ENCODE data around the gene CNDP2. TPM values are rescaled to one million over a fixed set of nuclear protein-coding genes. Genes with fewer than 3 reads are reported as not detected.

The CNDP2 gene
- total RNA-seq, 8 experiments from 2014 or later, result 42.5 to 222 (median 75.9) TPM

- Histone ChIP-seq H3K4me3 (no peak overlapping the region), H3K4me1 (replicated peaks in 1 of 2) (no peaks in the 10 kb centered on the region), H3K27ac (no peak overlapping the region)
- in situ Hi-C loops (cut with MboI; ENCODE audit: low pct_unique_long_range_greater_than_20kb in 2 of 9, low sequenced_read_pairs in 9 of 9, unreplicated experiment in 9 of 9), result no loop called here
- peak in 3 of 8 experiments; percentile 41 to 81 (median 64) for ATAC-seq (replicated peaks in 6 of 8)
- 0 to 81% (median 74%) methylated on average over 1 to 17 of the region's 20 CpGs; no CpG with 5 or more reads in 5 of the 10 experiments for WGBS, 10 experiments
Observed at GRCh38 chr18:74540652-74541421, 44.7 kb downstream of the CNDP2 start.

DNA sequence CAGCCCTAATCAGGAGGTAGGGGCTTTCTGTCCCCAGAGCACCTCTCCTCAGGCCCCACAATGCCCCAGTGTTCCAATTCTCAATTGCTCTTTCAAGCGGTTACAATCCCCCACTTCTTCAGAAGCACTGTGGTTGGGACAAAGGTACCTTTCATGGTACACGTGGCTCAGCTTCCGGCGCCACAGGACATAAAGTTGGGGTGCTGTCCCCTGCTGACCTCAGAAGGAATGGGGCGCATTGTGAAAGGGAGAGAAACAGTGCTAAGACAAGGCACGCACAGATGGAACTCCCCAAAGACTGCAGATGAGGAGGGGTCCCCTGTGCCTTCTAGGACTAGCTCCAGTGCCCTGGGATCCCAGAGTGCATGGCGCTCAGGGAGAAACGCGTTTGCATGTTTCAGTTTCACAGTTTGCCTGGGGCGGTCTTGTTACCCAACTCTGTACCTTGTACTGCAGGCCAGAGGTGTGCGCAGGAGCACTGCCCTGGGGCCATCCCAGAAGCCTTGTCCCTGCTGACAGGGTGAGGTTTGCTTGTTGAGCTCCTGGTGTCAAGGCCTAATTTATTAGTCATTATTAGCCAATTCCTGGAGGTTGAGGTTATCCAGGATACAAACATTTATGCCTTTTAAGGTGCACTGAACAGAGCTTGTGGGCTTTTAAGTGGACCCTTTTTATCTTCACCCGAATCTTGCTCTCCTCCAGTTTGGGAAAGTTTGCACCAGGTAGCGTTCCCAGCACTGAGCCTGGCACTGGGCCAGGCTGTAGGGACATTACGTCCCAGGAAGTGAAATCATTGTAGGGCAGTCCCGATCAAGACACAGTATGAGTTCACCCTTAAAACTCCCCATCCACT, 45.8 kb downstream of the CNDP2 start:
- in situ Hi-C loops (cut with MboI; ENCODE audit: low pct_unique_long_range_greater_than_20kb in 2 of 9, low sequenced_read_pairs in 9 of 9, unreplicated experiment in 9 of 9), result no loop called here
- H3K27ac ChIP-seq, result no peak overlapping the region
- ATAC-seq (replicated peaks in 6 of 8), result no peak
- WGBS, 10 experiments, result 68 to 100% (median 83%) methylated on average over 2 to 7 of the region's 15 CpGs; no CpG with 5 or more reads in 3 of the 10 experiments
- no peaks in the 10 kb centered on the region for H3K4me1 ChIP-seq (replicated peaks in 1 of 2)
- no peak overlapping the region for H3K4me3 ChIP-seq

DNA sequence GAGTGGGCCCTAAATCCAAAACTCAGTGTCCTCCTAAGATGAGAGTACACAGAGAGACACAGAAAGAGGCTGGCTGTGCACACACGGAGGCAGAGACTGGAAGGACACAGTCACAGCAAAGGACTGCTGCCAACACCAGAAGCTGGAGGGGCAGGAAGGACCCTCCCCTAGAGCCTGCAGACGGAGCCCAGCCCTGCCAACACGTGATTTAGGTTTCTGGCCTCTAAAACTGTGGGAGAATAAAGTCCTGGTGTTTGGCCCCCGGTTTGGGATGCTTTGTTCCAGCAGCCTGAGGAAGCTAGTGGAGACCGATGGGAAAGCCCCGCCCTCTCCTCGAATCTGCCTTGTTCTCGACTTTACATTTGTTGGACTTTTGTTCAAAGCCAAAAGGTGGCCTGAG, 48.7 kb downstream of the CNDP2 start:
- 20 to 76% (median 57%) methylated on average over 1 to 8 of the region's 8 CpGs; no CpG with 5 or more reads in 3 of the 10 experiments for WGBS, 10 experiments
- in situ Hi-C loops (cut with MboI; ENCODE audit: low pct_unique_long_range_greater_than_20kb in 2 of 9, low sequenced_read_pairs in 9 of 9, unreplicated experiment in 9 of 9), result no loop called here
- Histone ChIP-seq H3K27ac (no peak overlapping the region), H3K4me1 (replicated peaks in 1 of 2) (no peaks in the 10 kb centered on the region), H3K4me3 (no peak overlapping the region)
- no peak for ATAC-seq (replicated peaks in 6 of 8)

- H3K4me3 ChIP-seq, result no peak overlapping the region
- H3K27ac ChIP-seq, result no peak overlapping the region
- no peak for ATAC-seq (replicated peaks in 6 of 8)
- WGBS, 10 experiments, result 85 to 100% (median 100%) methylated on average over 3 to 6 of the region's 11 CpGs; no CpG with 5 or more reads in 7 of the 10 experiments
- H3K4me1 ChIP-seq (replicated peaks in 1 of 2), result no peaks in the 10 kb centered on the region
- in situ Hi-C loops (cut with MboI; ENCODE audit: low pct_unique_long_range_greater_than_20kb in 2 of 9, low sequenced_read_pairs in 9 of 9, unreplicated experiment in 9 of 9), result no loop called here
Observed at GRCh38 chr18:74546007-74546406, 49.8 kb downstream of the CNDP2 start.

DNA sequence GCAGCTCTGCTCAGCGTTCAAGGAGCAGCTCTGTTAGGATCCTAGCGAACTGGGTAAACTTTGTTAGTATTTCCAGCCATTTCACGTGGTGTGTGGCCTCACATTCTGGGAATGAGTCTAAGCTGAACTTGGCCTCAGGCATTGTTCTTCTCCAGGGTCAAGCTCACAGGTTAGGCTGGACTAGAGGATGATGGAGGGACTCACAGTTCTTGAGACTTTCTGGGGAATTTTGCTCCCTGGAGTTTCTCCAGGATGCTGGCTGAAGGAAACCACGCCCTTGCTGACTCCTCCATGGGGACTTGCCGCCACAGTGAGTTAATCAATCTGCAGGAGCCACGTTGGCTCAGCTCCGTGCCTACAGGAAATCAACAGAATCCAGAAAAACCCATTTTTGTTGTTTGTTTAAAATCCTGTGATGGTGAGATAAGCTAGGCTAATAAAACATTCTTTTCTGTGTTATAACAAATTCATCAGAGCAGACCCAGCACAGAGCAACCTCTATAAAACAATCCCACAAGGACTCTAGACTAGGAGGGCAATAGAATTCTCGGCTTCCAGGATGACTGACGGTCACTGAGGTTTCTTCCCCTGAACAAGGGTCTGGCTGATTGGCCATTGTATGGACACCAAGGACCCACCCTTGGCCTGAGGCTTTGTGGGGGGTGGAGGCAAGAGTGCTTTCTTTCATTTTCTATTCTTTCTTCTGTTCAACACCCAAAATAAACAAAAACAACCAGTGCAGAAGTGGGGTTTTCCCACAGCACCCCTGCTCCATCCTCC, 50.8 kb downstream of the CNDP2 start:
- ATAC-seq (replicated peaks in 6 of 8), result peak in 3 of 8 experiments; percentile 50 to 81 (median 80)

DNA sequence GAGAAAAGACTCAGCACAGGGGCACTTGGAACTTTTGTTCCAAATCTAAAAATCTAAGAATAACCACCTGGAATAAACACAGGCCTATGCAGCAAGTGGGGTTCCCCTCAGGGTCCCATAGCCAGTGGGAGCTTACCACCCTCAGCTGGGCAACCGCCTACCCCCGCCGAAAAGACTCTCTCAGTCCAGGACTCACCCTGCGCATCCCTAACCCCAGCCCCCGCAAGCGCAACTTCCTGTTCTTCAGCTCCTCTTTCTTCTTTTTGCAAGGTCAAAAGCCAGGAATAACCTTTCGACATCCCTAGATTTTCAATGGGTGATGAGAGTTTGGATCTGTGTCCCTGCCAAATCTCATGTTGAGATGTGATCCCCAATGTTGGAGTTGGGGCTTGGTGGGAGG, 51.7 kb downstream of the CNDP2 start:
- no peak for ATAC-seq (replicated peaks in 6 of 8)
- Histone ChIP-seq H3K4me3 (no peak overlapping the region), H3K27ac (no peak overlapping the region), H3K4me1 (replicated peaks in 1 of 2) (no peaks in the 10 kb centered on the region)
- 80 to 100% (median 91%) methylated on average over 1 to 4 of the region's 7 CpGs; no CpG with 5 or more reads in 6 of the 10 experiments for WGBS, 10 experiments
- in situ Hi-C loops (cut with MboI; ENCODE audit: low pct_unique_long_range_greater_than_20kb in 2 of 9, low sequenced_read_pairs in 9 of 9, unreplicated experiment in 9 of 9), result no loop called here

More for the DNA sequence above, 50.8 kb downstream of the CNDP2 start:
- H3K4me3 ChIP-seq, result no peak overlapping the region
- 0 to 95% (median 76%) methylated on average over 1 to 5 of the region's 9 CpGs; no CpG with 5 or more reads in 1 of the 10 experiments for WGBS, 10 experiments
- in situ Hi-C loops (cut with MboI; ENCODE audit: low pct_unique_long_range_greater_than_20kb in 2 of 9, low sequenced_read_pairs in 9 of 9, unreplicated experiment in 9 of 9), result no loop called here
- H3K27ac ChIP-seq, result no peak overlapping the region
- no peaks in the 10 kb centered on the region for H3K4me1 ChIP-seq (replicated peaks in 1 of 2)

GRCh38 chr18:74549591-74550104, 53.5 kb downstream of the CNDP2 start:
- Histone ChIP-seq H3K4me1 (replicated peaks in 1 of 2) (no peaks in the 10 kb centered on the region), H3K4me3 (no peak overlapping the region), H3K27ac (no peak overlapping the region)
- 71 to 100% (median 100%) methylated on average over 1 of the region's 1 CpG; no CpG with 5 or more reads in 3 of the 10 experiments for WGBS, 10 experiments
- no peak for ATAC-seq (replicated peaks in 6 of 8)
- in situ Hi-C loops (cut with MboI; ENCODE audit: low pct_unique_long_range_greater_than_20kb in 2 of 9, low sequenced_read_pairs in 9 of 9, unreplicated experiment in 9 of 9), result loop anchor here in 3 of 9 experiments (10.0 to 25.0 kb wide), 2 partner anchors 195 to 362 kb away; no protein-coding TSS in a partner anchor

DNA sequence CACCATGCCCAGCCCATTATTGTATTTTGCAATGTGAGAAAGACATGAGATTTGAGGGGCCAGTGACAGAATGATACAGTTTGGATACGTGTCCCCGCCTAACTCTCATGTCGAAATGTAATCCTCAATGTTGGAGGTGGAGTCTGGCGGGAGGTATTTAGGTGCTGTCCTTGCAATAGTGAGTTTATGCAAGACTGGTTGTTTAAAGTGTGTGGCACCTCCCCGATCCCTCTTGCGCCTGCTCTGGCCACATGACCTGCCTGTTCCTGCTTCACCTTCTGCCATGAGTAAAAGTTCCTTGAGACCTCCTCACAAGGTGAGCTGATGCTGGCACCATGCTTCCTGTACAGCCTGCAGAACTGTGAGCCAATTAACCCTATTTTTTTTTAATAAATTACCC, 54.7 kb downstream of the CNDP2 start:
- ATAC-seq (replicated peaks in 6 of 8), result no peak
- H3K27ac ChIP-seq, result no peak overlapping the region
- no peak overlapping the region for H3K4me3 ChIP-seq
- H3K4me1 ChIP-seq (replicated peaks in 1 of 2), result no peaks in the 10 kb centered on the region
- WGBS, 10 experiments, result 47 to 100% (median 92%) methylated on average over 2 to 5 of the region's 6 CpGs; no CpG with 5 or more reads in 5 of the 10 experiments
- in situ Hi-C loops (cut with MboI; ENCODE audit: low pct_unique_long_range_greater_than_20kb in 2 of 9, low sequenced_read_pairs in 9 of 9, unreplicated experiment in 9 of 9), result loop anchor here in 3 of 9 experiments (10.0 to 25.0 kb wide), 2 partner anchors 196 to 364 kb away; no protein-coding TSS in a partner anchor

- no peak for ATAC-seq (replicated peaks in 6 of 8)
- no peak overlapping the region for H3K4me3 ChIP-seq
- 0 to 50% (median 3%) methylated on average over 1 to 2 of the region's 3 CpGs; no CpG with 5 or more reads in 2 of the 10 experiments for WGBS, 10 experiments
Observed at GRCh38 chr18:74551452-74551851, 55.3 kb downstream of the CNDP2 start.

GRCh38 chr18:74551936-74552555, 55.9 kb downstream of the CNDP2 start:
- 2 to 53% (median 29%) methylated on average over 1 to 5 of the region's 5 CpGs for WGBS, 10 experiments
- Histone ChIP-seq H3K4me1 (replicated peaks in 1 of 2) (no peaks in the 10 kb centered on the region), H3K27ac (no peak overlapping the region), H3K4me3 (no peak overlapping the region)
- in situ Hi-C loops (cut with MboI; ENCODE audit: low pct_unique_long_range_greater_than_20kb in 2 of 9, low sequenced_read_pairs in 9 of 9, unreplicated experiment in 9 of 9), result loop anchor here in 3 of 9 experiments (10.0 to 25.0 kb wide), 2 partner anchors 197 to 365 kb away; no protein-coding TSS in a partner anchor
- peak; percentile 91 to 100 (median 96) for ATAC-seq (replicated peaks in 6 of 8)

More at GRCh38 chr18:74551452-74551851, 55.3 kb downstream of the CNDP2 start:
- Histone ChIP-seq H3K4me1 (replicated peaks in 1 of 2) (no peaks in the 10 kb centered on the region), H3K27ac (no peak overlapping the region)
- in situ Hi-C loops (cut with MboI; ENCODE audit: low pct_unique_long_range_greater_than_20kb in 2 of 9, low sequenced_read_pairs in 9 of 9, unreplicated experiment in 9 of 9), result loop anchor here in 3 of 9 experiments (10.0 to 25.0 kb wide), 2 partner anchors 197 to 364 kb away; no protein-coding TSS in a partner anchor

GRCh38 chr18:74556126-74556525, 60.0 kb downstream of the CNDP2 start:
- in situ Hi-C loops (cut with MboI; ENCODE audit: low pct_unique_long_range_greater_than_20kb in 2 of 9, low sequenced_read_pairs in 9 of 9, unreplicated experiment in 9 of 9), result loop anchor here in 3 of 9 experiments (10.0 to 25.0 kb wide), 2 partner anchors 201 to 369 kb away; no protein-coding TSS in a partner anchor
- no peak overlapping the region for H3K27ac ChIP-seq
- no peaks in the 10 kb centered on the region for H3K4me1 ChIP-seq (replicated peaks in 1 of 2)
- WGBS, 10 experiments, result 30 to 95% (median 62%) methylated on average over 2 to 10 of the region's 11 CpGs; no CpG with 5 or more reads in 3 of the 10 experiments
- H3K4me3 ChIP-seq, result no peak overlapping the region
- ATAC-seq (replicated peaks in 6 of 8), result no peak

Data from motor neuron (in vitro differentiated cells).